Measurements from ENCODE around the gene XKR7. TPM values are rescaled to one million over a fixed set of nuclear protein-coding genes. Genes with fewer than 3 reads are reported as not detected.

XKR7 gene
- polyA plus RNA-seq, 1 donor from 2014 or later, result 9.6 TPM

DNA sequence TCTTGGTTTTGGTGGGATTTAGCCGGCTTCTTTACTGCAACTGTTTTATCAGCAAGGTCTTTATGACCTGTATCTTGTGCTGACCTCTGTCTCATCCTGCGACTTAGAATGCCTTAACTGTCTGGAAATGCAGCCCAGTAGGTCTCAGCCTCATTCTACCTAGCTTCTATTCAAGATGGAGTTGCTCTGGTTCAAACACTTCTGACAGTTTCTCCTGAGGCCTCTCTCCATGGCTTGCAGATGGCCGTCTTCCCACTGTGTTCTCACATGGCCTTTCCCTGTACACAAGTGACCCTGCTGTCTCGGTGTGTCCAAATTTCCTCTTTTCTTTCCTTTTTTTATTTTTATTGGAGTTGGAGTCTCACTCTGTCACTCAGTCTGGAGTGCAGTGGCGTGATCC lies 38.1 kb downstream of the XKR7 start (continued):
- TF ChIP-seq EZH2 (IDR thresholded peaks at IDR 0.05; ENCODE audit: borderline replicate concordance, insufficient read depth, low read length, poor library complexity, severe bottlenecking), result no peak
- TF ChIP-seq RAD21 (conservative IDR thresholded peaks at IDR 0.05), result no peak
- no peak for TF ChIP-seq POLR2AphosphoS5 (IDR thresholded peaks at IDR 0.05)

DNA sequence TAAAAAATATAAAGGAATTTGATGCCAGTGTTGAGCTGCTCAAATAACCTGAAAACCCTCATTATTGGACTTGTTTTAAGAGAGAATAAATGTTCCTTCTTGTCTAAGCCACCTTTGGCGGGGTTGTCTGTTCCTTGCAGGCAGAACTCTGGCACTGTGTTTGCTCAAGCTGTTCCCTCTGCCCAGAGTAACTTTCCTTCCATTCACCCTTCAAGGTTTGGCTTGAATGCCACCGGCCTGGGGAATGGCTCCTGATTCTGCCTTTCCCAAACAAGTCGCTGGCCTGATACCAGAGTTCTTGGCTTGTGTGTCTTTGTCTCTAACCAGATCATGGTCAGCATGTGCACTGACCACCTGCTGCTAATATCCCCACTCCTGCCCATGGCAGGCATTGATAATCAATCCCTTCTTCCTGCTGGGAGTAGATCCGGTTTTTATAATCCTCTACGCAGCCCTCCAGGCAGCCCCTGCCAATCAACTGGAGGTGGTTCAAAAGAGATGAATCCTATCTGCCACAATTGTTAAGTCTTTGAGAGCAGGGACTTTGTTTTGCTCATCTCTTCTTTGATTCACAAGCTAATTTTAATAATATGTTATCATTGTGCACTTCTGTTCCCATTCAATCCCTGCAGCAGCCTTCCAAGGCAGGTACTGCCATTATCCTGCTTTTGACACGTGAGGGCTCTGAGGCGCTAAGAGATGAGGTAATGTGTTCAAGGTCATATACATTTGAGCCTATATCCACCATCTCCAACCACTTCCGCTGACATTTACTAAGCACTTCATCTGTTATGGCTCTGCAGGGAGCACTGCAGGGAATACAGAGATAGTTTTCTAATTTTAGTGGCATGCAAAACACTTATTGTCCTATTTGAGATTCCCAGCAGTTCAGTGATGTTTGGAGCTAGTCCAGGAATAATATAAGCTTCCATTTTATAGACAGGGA lies 39.2 kb downstream of the XKR7 start:
- Histone ChIP-seq H3K4me2 (ENCODE audit: low read length) (peak overlapping the region; percentile 3), H2AFZ (ENCODE audit: low read depth, low read length) (no peak overlapping the region), H4K20me1 (ENCODE audit: insufficient read depth) (no peaks in the 10 kb centered on the region), H3K27me3 (ENCODE audit: insufficient read depth, low read depth, low read length) (no peaks in the 10 kb centered on the region), H3K9me3 (ENCODE audit: low read length) (no peaks in the 10 kb centered on the region), H3K36me3 (ENCODE audit: insufficient read depth, low read length) (no peaks in the 10 kb centered on the region), H3K27ac (ENCODE audit: low read length) (peak overlapping the region; percentile 71), H3K4me3 (ENCODE audit: low read length) (peak overlapping the region; percentile 42), H3F3A (ENCODE audit: insufficient read depth, low read length, poor library complexity, severe bottlenecking) (no peaks in the 10 kb centered on the region), H3K79me2 (replicated peaks; ENCODE audit: insufficient read depth, low read length) (no peaks in the 10 kb centered on the region), H3K9ac (ENCODE audit: low read length) (peak overlapping the region; percentile 45), H3K9me2 (ENCODE audit: insufficient read depth, low read length) (no peaks in the 10 kb centered on the region)
- TF ChIP-seq RAD21 (conservative IDR thresholded peaks at IDR 0.05) (no peak), CTCF (IDR thresholded peaks at IDR 0.05; ENCODE audit: poor library complexity, severe bottlenecking) (no peak), MXI1 (conservative IDR thresholded peaks at IDR 0.05; ENCODE audit: poor library complexity, severe bottlenecking) (peak; percentile 33), TAF1 (IDR thresholded peaks at IDR 0.05; ENCODE audit: low read depth) (no peak), EP300 (conservative IDR thresholded peaks at IDR 0.05; ENCODE audit: poor library complexity, severe bottlenecking) (peak; percentile 77), EZH2 (IDR thresholded peaks at IDR 0.05; ENCODE audit: borderline replicate concordance, insufficient read depth, low read length, poor library complexity, severe bottlenecking) (no peak), POLR2AphosphoS5 (IDR thresholded peaks at IDR 0.05) (peak; percentile 51), SMC3 (conservative IDR thresholded peaks at IDR 0.05; ENCODE audit: poor library complexity) (no peak)
- TF ChIP-seq, protein P1, sequence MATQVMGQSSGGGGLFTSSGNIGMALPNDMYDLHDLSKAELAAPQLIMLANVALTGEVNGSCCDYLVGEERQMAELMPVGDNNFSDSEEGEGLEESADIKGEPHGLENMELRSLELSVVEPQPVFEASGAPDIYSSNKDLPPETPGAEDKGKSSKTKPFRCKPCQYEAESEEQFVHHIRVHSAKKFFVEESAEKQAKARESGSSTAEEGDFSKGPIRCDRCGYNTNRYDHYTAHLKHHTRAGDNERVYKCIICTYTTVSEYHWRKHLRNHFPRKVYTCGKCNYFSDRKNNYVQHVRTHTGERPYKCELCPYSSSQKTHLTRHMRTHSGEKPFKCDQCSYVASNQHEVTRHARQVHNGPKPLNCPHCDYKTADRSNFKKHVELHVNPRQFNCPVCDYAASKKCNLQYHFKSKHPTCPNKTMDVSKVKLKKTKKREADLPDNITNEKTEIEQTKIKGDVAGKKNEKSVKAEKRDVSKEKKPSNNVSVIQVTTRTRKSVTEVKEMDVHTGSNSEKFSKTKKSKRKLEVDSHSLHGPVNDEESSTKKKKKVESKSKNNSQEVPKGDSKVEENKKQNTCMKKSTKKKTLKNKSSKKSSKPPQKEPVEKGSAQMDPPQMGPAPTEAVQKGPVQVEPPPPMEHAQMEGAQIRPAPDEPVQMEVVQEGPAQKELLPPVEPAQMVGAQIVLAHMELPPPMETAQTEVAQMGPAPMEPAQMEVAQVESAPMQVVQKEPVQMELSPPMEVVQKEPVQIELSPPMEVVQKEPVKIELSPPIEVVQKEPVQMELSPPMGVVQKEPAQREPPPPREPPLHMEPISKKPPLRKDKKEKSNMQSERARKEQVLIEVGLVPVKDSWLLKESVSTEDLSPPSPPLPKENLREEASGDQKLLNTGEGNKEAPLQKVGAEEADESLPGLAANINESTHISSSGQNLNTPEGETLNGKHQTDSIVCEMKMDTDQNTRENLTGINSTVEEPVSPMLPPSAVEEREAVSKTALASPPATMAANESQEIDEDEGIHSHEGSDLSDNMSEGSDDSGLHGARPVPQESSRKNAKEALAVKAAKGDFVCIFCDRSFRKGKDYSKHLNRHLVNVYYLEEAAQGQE (IDR thresholded peaks at IDR 0.05; ENCODE audit: borderline replicate concordance), result peak; percentile 85
